Hematopoietic multipotent progenitor cell treated with erythropoietin and hydrocortisone succinate and interleukin-3 and kit ligand, for 6 days (in vitro differentiated cells): Measurements from ENCODE around the gene SLC25A3.
"Not testable (repeated sequence)": the region's sequence is repeated elsewhere in the genome, so short reads cannot be mapped to it uniquely, and the experiment has no call there.

Experiments
- DNase-seq: peaks from one replicate; pipeline ENCODE4 v3.0.0-alpha.2; 2015

Gene SLC25A3

DNA sequence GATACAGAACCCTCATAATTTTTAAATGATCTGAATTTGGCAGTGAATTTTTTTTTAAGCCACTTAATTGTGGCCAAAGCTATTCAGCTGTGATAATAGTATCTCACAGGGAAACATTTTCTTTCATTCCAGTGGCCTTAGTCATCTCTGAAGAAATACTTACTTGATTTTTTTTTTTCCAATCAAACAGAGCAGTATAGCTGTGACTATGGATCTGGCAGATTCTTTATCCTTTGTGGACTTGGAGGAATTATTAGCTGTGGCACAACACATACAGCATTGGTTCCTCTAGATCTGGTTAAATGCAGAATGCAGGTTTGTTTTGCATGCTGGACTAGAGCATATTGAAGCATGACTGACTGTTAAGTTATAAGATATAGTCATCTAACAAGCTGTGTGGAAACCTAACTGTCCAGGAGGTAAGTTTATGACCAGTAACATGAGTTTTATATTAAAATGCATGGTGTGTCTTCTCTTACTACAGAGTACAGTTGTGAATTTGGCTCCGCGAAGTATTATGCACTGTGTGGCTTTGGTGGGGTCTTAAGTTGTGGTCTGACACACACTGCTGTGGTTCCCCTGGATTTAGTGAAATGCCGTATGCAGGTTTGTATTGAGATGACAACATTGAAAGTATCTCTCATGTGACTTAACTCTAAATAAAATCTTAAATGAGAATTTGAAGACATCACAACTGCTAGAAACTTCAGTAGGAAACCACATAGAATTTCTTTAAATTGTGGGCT, 1.9 kb downstream of the SLC25A3 start:
- DNase-seq = no peak

DNA sequence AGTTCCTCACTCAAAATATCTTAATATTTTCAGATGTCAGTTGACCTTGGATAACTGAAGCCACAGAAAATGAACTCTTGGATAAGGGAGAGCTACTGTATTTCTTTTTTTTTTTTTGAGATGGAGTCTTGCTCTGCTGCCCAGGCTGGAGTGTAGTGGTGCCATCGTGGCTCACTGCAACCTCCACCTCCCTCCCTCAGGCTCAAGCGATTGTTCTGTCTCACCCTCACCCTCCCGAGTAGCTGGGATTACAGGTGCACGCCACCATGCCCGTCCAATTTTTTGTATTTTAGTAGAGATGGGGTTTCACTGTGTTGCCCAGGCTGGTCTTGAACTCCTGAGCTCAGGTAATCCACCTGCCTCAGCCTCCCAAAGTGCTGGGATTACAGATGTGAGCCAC, 3.8 kb downstream of the SLC25A3 start:
- not testable (repeated sequence) for DNase-seq

DNA sequence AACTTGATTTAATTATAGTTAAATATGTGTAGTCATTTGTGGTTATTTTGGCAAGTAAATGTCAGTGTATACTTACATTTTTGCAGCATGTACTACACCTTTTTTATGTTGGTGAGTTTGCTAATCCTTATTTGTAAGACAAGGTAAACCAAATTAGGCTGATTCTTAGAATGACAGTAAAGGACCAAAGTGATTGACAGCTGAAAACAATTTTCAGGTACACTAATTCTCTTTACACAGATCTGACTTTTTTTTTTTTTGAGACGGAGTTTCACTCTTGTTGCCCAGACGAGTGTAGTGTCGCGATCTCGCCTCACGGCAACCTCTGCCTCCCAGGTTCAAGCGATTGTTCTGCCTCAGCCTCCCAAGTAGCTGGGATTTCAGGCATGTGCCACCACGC, 8.4 kb downstream of the SLC25A3 start:
- DNase-seq = no peak

DNA sequence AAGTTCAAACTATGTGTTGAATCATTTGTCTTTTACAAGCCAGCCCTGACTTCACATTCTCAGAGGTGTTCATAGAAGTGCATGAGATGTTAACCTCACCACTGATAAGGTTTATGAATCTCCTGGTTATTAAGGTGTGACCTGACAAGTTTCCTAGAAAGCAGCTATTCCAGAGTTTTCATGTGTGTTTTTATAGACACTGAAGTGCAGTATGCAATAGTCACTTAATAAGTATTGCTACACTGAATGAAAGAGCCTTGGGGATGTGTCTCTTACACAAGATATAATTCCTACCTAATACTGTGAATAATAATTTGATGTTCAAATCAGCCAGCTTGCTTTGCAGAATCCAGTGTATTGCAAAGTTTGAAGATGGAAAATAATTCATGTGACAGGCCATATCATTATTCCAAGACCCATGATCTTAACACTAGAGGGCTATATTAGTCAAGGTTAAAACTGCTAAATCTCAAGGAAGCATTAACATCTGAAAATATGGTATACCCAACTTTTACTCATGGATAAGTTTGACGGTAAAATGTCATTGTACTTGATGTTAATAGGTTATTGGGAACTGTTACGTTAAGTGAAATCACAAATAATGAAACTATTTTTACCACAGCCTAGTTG, 13.0 kb downstream of the SLC25A3 start:
- DNase-seq = peak; percentile 45

DNA sequence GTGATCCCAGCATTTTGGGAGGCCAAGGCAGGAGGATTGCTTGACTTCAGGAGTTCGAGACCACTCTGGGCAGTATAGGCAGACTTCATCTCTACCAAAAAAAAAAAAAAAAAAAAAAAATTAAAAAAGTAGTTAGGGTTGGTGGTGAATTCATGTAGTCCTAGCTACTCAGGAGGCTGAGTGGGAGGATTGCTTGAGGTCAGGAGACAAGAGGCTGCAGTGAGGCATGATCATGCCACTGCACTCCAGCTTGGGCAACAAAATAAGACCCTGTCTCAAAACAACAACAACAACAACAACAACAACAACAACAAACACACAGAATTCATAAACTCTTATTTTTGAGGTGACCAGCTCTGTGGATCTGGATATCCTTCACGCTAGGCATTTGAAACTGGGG, 17.1 kb downstream of the SLC25A3 start:
- no peak for DNase-seq

DNA sequence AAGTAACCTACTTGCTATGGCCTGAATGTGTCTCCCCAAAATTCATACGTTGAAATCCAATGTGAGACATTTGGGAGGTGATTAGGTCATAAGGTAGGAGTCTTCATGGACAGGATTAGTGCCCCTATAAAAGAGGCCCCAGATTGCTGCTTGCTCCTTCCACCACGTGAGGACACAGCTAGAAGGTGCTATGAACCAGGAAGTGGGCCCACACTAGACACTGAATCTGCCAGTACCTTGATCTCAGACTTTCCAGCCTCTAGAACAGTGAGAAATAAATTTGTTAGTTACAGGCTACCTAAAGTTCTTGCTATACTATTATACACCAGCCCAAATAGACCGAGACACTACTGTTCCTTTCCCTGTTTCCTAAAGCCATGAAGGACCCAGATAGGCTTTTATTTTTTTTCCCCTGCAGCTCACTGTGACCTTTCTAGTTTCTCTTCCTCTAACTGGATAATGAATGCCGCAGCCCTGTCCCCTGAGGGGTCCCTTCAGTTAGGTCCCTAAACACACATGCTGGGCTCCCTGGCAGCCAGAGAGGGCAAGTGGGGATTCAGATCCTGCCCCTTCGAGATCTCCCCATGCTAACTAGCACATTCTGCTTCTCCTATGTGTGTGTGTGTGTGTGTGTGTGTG, 19.3 kb downstream of the SLC25A3 start:
- no peak for DNase-seq

DNA sequence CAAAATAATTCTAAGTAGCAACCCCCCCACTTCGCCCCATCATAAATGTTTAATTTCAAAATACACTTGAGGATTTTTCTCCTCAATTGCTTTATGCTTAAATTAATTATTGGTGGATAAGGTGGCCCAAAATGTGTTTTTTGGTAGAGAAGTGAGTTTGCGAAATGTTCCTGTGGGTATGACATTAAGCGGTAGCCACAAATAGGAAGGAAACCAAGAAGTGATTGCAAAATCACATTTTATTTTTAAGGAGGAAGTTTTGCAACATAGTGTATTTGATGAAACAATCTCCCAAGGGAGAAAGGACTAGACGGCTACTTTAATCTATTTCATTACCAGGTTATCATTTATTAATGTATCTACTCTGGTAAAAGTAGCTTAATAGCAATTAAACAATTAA, 25.5 kb downstream of the SLC25A3 start:
- peak; percentile 77 for DNase-seq

DNA sequence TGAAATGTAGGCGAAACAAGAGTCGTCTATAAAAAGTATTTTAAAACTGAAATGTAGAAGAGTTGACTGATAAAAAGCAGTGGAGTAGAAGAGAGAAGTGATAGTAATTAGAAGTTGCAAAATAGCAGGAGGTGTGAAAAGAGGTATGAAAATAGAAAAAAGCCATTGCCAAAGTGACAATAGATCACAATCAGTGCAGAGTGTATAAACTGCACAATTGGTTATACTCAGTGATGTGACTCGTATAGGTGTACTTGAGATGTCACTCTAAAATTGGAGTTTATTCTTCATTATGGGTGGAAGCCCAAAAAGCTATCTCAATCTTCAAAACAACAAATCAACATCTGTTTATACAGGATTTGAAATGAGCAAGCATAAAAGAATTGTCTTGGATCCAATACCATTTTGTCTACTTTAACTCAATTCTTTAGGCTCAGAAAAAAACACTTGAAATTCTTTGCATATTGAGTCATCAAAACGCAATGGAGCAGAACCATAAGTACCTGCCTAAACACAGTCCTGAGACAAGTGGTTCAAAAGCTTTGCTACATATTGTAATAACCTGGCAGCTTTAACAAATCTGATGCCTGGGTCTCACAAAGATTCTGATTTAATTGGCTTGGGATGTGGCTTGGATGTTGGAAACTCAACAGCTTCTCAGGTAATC, 42.3 kb downstream of the SLC25A3 start:
- no peak for DNase-seq

DNA sequence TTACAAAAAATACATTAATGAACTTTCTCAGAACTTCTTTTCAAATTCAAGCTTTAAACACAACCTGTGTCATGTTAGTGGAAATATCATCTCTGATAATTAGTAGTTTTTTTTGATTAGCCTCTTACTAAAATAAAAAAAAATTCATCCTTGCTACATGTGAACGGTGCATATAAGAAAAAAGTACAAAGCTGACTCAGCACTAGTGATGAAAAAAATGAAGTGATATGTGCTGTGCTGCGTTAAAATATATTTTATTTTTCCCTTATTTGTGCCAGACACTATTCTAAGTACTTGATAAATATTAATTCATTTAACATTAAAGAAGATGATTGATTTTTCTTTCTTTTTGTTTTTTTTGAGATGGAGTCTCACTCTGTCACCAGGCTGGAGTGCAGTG, 43.6 kb downstream of the SLC25A3 start:
- no peak for DNase-seq

DNA sequence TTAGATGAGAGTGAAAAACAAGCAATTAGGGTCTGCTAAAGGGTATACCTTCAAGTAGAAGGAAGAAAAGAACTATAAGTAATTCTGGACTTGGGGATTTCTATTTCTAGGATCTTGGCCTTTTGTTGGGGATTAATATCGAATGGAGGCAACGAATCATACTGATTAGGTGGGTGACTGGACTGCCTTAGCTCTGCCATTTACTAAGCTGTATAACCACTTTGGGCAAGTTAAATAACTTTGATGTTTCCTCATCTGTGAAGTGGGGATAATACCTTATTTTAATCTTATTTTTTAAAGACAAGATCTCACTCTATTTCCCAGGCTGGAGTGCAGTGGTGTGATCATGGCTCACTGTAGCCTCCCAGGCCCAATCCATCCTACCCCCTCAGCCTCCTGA, 44.5 kb downstream of the SLC25A3 start:
- no peak for DNase-seq

DNA sequence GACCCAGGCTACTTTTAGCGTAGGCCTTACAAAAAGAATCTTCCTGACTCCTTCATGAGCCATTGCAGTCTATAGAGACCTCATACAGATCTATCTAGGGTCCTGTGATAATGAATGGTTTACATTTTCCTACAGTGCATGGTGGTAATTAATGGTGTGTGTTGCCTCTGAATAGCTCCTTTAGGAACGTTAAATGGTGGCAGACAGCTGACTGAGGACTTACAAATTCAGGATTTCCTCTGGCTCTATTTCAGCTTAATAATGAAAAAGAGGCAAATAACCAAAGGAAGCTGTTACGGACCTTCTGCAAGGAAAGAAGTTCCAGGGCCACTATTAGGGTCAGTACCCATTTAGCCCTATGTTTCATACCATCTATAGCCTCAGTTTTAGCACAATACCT, 46.0 kb downstream of the SLC25A3 start:
- no peak for DNase-seq

DNA sequence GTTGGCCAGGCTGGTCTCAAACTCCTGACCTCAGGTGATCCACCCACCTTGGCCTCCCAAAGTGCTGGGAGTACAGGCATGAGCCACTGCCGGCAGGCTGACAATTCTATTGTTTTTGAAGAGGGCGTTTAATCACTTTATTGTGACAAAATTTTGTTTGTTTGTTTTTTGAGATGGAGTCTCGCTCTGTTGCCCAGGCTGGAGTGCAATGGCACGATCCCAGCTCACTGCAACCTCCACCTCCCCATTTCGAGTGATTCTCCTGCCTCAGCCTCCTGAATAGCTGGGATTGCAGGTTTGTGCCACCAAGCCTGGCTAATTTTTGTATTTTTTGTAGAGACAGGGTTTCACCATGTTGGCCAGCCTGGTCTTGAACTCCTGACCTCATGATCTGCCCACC, 49.3 kb downstream of the SLC25A3 start:
- not testable (repeated sequence) for DNase-seq

DNA sequence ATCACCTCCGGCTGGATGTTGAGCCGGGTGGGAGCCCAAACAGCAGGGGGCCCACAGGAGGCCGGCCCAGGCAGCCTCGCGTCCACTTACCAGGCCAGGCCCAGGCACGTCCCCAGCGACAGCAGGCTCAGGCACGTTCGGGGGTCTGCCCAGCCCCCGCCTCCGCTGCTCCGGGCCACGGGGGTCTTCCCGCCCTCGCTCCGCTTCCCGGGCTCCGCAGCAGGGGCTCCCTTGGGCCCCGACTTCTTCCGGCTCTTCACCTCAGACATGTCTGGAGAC, 50.9 kb downstream of the SLC25A3 start:
- DNase-seq = no peak

DNA sequence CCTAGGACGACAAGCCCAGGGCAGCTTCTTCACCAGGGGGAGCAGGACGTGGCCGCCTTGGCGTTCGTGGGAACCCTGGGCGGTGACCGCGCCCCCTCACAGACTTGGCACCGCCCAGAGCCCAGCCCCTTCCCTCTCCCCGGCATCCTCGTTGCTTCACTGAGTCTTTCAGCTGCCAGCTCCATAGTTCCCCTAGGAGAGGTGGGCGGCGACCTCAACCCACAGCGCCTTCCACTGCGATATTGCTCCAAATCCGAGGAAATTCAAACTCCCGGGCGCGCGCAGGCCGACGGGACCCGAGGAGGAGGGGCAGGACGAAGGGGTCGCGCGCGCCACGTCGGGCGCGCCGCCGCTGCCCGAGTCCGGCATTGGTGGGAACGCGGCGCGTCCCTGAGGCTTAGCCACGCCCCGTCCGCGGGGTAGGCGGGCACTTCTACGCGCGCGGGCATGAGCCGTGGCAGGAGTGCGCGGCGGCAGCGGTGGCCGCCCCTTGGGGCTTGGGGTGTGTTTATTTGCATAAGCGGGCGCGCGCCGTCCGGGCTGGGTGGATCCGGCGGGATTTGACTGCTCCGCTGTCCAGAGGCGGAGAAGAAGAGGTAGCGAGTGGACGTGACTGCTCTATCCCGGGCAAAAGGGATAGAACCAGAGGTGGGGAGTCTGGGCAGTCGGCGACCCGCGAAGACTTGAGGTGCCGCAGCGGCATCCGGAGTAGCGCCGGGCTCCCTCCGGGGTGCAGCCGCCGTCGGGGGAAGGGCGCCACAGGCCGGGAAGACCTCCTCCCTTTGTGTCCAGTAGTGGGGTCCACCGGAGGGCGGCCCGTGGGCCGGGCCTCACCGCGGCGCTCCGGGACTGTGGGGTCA, 51.5 kb downstream of the SLC25A3 start, which contains the start of the genes APAF1 and IKBIP:
Gene APAF1 (plus strand): TSS at position 579 of the 860 bp plus-strand sequence. CDS start 3,070 bp downstream, outside the sequence.
Gene IKBIP (minus strand): TSS at position 77 of the 860 bp plus-strand sequence. CDS start 87 bp downstream, outside the sequence.
- peak; percentile 97 for DNase-seq

DNA sequence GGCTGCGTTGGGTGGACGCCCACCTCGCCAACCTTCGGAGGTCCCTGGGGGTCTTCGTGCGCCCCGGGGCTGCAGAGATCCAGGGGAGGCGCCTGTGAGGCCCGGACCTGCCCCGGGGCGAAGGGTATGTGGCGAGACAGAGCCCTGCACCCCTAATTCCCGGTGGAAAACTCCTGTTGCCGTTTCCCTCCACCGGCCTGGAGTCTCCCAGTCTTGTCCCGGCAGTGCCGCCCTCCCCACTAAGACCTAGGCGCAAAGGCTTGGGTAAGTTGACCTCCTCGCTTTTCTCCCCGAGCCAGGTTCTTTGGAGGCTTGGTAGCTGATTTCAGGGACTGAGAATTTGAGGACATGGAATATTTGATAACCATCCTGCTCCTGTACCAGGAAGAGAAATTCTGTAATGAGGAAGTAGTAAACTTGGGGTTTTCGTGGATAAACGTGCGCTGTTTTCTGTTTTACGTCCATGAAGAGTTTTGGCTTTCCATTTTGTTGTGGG, 52.1 kb downstream of the SLC25A3 start:
- DNase-seq = peak; percentile 55

DNA sequence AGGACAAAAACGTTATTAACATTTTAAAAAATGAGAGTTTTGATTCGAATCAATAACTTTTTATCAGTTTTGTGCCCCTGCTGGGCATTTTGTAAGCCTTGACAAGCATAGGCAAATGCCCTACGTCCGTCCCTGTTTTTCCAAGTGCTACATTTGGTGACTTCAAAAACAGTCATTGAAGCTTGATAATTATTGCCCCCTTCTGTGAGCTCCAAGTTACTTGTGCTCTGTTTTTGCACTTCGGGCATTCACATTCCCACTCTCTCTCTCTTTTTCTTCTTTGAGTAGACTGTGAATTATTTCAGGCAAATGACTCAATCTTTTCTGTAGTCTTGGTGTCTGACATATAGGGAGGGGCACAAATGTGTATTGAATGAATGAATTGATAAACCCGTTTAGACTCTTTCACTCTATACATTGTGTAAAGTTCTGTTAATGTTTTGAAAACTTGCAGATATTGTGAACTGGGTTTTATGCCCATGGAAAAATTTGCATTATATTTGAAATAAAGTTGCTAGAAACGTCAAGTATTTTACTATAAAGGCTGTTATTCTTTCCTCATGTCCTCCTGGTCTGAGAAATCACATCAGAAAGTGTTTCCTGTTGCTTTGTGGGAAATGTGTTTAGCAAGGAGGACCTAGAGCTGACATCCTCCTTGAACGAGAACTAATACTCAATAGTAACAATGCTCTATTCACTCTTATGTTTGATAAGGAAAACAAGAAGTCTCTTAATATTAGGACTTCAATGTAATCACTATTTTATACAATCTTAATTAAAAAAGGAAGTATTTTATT, 53.0 kb downstream of the SLC25A3 start:
- peak; percentile 61 for DNase-seq

DNA sequence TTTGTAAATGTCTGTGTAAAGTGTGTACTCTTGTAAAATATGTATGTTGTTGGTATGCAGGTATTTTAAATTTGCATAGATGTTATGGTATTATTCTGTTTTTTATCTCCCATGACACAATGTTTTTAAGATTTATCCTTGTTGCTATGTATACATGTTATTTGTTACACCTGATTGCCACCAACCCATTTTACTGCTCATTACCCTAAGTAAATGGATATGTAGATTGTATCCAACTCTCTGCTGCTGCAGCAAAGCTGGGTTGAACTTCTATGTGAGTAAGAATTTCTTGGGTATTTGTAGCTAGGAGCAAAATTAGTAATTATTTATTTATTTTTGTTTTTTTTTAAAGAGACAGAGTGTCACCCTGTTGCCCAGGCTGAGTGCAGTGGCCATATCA, 57.8 kb downstream of the SLC25A3 start:
- no peak for DNase-seq

DNA sequence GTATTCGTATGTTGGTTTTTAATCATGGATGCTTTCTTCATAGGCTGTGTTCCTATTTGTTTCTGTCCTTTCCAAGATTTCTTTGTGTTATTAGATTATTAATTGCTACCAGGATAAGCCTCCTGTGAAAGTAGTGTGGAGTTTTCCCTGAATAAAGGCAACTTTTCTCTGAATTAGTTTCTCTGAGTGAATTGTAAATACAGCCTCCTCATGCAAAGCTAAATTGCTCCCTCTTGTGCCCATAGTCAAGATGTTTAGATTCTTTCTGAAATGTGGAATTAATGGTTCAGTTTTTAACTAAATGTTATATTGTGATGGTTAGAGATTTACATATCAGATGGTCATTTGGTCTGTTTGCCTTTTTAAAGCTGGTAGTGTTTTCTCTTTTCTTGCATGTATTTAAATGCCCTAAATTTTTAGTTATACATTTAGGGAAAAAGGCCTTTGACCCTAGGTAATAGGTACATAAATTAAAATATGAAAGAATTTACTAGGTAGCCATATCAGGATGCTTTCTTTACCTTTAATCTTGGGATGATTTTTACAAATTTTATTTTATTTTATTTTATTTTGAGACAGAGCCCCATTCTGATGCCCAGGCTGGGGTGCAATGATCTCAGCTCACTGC, 60.5 kb downstream of the SLC25A3 start:
- peak; percentile 89 for DNase-seq
